Natural killer cell (primary cell): Measurements from ENCODE around the gene ZNF594. TPM values are rescaled to one million over a fixed set of nuclear protein-coding genes. Genes with fewer than 3 reads are reported as not detected.
"Not testable (repeated sequence)": the region's sequence is repeated elsewhere in the genome, so short reads cannot be mapped to it uniquely, and the experiment has no call there.

Experiments
- ATAC-seq, 3 donors: fragments of 150-1000 bp in 2 of 3; fragments of 200-7000 bp in 1 of 3; cut with Tn5 transposase; 1 replicate in 1 of 3; 2 replicates in 2 of 3; pipeline ENCODE4 v1.10.0; 2021; ENCODE audit warnings: mild to moderate bottlenecking in 2 of 3, moderate library complexity in 2 of 3
- DNase-seq, 2 donors: peaks; one replicate each; pipeline versions ENCODE4 v3.0.0 to v3.0.0-alpha.2; 2013 to 2021; ENCODE audit warnings: mixed read lengths in 1 of 2
- H3K27ac ChIP-seq: one replicate; pipeline ENCODE4 v1.5.1; 2013; ENCODE audit warnings: mild to moderate bottlenecking, low read length
- H3K27me3 ChIP-seq: one replicate; pipeline ENCODE4 v1.6.1; 2013; ENCODE audit warnings: low read length; ENCODE audit not compliant: control insufficient read depth, insufficient read depth
- H3K36me3 ChIP-seq: one replicate; pipeline ENCODE4 v1.6.1; 2013; ENCODE audit warnings: low read length; ENCODE audit not compliant: control insufficient read depth, insufficient read depth
- H3K4me1 ChIP-seq: one replicate; pipeline ENCODE4 v1.6.1; 2013; ENCODE audit warnings: low read length; ENCODE audit not compliant: control insufficient read depth, insufficient read depth
- H3K4me3 ChIP-seq: one replicate; pipeline ENCODE4 v1.5.1; 2013; ENCODE audit warnings: low read length
- H3K9me3 ChIP-seq: one replicate; pipeline ENCODE4 v1.6.1; 2013; ENCODE audit warnings: low read length; ENCODE audit not compliant: control insufficient read depth, insufficient read depth
- H3K27ac Mint-ChIP-seq, 2 donors: one replicate each; pipeline ENCODE4 v1.8.0; 2022; ENCODE audit warnings: mild to moderate bottlenecking in 2 of 2, mixed read lengths in 2 of 2, moderate library complexity in 1 of 2
- H3K27me3 Mint-ChIP-seq, 2 donors: one replicate each; pipeline ENCODE4 v1.8.0; 2022; ENCODE audit warnings: low read depth in 2 of 2, mixed read lengths in 2 of 2
- H3K36me3 Mint-ChIP-seq: one replicate; pipeline ENCODE4 v1.8.0; 2022; ENCODE audit warnings: mixed read lengths
- H3K4me1 Mint-ChIP-seq, 2 donors: one replicate each; pipeline ENCODE4 v1.8.0; 2022; ENCODE audit warnings: mixed read lengths in 2 of 2
- H3K4me3 Mint-ChIP-seq: one replicate; pipeline ENCODE4 v1.8.0; 2022; ENCODE audit warnings: mild to moderate bottlenecking, moderate library complexity, mixed read lengths
- H3K9me3 Mint-ChIP-seq, 2 donors: one replicate each; pipeline ENCODE4 v1.8.0; 2022; ENCODE audit warnings: mixed read lengths in 2 of 2
- CTCF ChIP-seq: fragments of 200-600 bp; IDR thresholded peaks from one replicate; pipeline ENCODE4 v1.8.0; 2022; ENCODE audit warnings: antibody characterized with exemption
- WGBS: methylation state at CpG from one replicate; pipeline ENCODE4 v1.1.7; 2013; ENCODE audit warnings: missing lambda C conversion rate; ENCODE audit not compliant: insufficient coverage; 5-methylcytosine and 5-hydroxymethylcytosine counted together
- intact Hi-C: fragments of 100-400 bp; cut with micrococcal nuclease; formaldehyde crosslinking; loops from one replicate; pipeline ENCODE4 v1.14.2; 2022
- total RNA-seq, 4 donors: library from RNA; stranded (reverse); fragments of 120-200 nt in 1 of 4; gene quantifications; one replicate each; pipeline versions ENCODE4 v1.2.3 to v1.2.4, GENCODE V29; 2013 to 2022

The ZNF594 gene
- total RNA-seq, 3 donors from 2014 or later (not counting 1 experiment from before 2014, with no cell fraction given) = 5.1 to 7.9 (median 6.1) TPM

GRCh38 chr17:5182597-5183409 lies 8.9 kb downstream of the ZNF594 start:
- no peak for ATAC-seq
- no peak overlapping the region for H3K4me3 ChIP-seq
- intact Hi-C loops = loop anchor here (5.0 kb wide), 1 partner anchor 331 kb away; no protein-coding TSS in a partner anchor
- TF ChIP-seq CTCF = no peak
- peak overlapping the region in 1 of 2 donors; percentile 87 for H3K27ac Mint-ChIP-seq
- H3K9me3 ChIP-seq = peaks cover 72% of the 10 kb centered on the region
- H3K4me1 Mint-ChIP-seq = peaks cover 27 to 36% of the 10 kb centered on the region in 2 donors
- H3K36me3 ChIP-seq = no peaks in the 10 kb centered on the region
- peaks cover 48% of the 10 kb centered on the region for H3K36me3 Mint-ChIP-seq
- H3K4me1 ChIP-seq = peaks cover 13% of the 10 kb centered on the region
- WGBS = 100% methylated on average over 3 of the region's 6 CpGs
- peaks cover 10 to 21% of the 10 kb centered on the region in 2 donors for H3K9me3 Mint-ChIP-seq
- peak overlapping the region; percentile 37 for H3K4me3 Mint-ChIP-seq
- no peaks in the 10 kb centered on the region for H3K27me3 ChIP-seq
- H3K27me3 Mint-ChIP-seq = no peaks in the 10 kb centered on the region
- H3K27ac ChIP-seq = no peak overlapping the region
- no peak for DNase-seq

GRCh38 chr17:5181509-5182305 lies 10.0 kb downstream of the ZNF594 start:
- Histone ChIP-seq H3K4me3 (no peak overlapping the region), H3K27me3 (no peaks in the 10 kb centered on the region), H3K4me1 (peaks cover 13% of the 10 kb centered on the region), H3K27ac (no peak overlapping the region), H3K36me3 (no peaks in the 10 kb centered on the region), H3K9me3 (peaks cover 80% of the 10 kb centered on the region)
- 100% methylated on average over 2 of the region's 10 CpGs for WGBS
- H3K4me3 Mint-ChIP-seq = no peak overlapping the region
- TF ChIP-seq CTCF = no peak
- peak overlapping the region in 1 of 2 donors; percentile 51 for H3K27ac Mint-ChIP-seq
- no peak for DNase-seq
- intact Hi-C loops = loop anchor here (5.0 kb wide), 1 partner anchor 329 kb away; no protein-coding TSS in a partner anchor
- H3K36me3 Mint-ChIP-seq = peaks cover 43% of the 10 kb centered on the region
- H3K4me1 Mint-ChIP-seq = peaks cover 22 to 32% of the 10 kb centered on the region in 2 donors
- ATAC-seq = no peak
- peaks cover 6 to 19% of the 10 kb centered on the region in 2 donors for H3K9me3 Mint-ChIP-seq
- no peaks in the 10 kb centered on the region for H3K27me3 Mint-ChIP-seq

GRCh38 chr17:5179003-5179402 lies 12.7 kb downstream of the ZNF594 start:
- peaks cover 3 to 11% of the 10 kb centered on the region in 2 donors for H3K4me1 Mint-ChIP-seq
- H3K36me3 Mint-ChIP-seq = peaks cover 54% of the 10 kb centered on the region
- TF ChIP-seq CTCF = no peak
- no peak overlapping the region for H3K27ac Mint-ChIP-seq
- no peak for DNase-seq
- H3K4me3 ChIP-seq = no peak overlapping the region
- H3K27me3 Mint-ChIP-seq = no peaks in the 10 kb centered on the region
- 99% methylated on average over 12 of the region's 12 CpGs for WGBS
- no peak overlapping the region for H3K27ac ChIP-seq
- no peak overlapping the region for H3K4me3 Mint-ChIP-seq
- H3K36me3 ChIP-seq = no peaks in the 10 kb centered on the region
- intact Hi-C loops = no loop called here
- H3K9me3 Mint-ChIP-seq = peaks cover 5 to 18% of the 10 kb centered on the region in 2 donors
- H3K9me3 ChIP-seq = peaks cover 74% of the 10 kb centered on the region
- peaks cover under 1% of the 10 kb centered on the region for H3K4me1 ChIP-seq
- H3K27me3 ChIP-seq = no peaks in the 10 kb centered on the region
- no peak for ATAC-seq

GRCh38 chr17:5175027-5175426 lies 16.6 kb downstream of the ZNF594 start:
- H3K4me3 Mint-ChIP-seq, H3K27ac Mint-ChIP-seq, ATAC-seq, H3K27me3 Mint-ChIP-seq, DNase-seq, H3K27me3 ChIP-seq, H3K27ac ChIP-seq, intact Hi-C loops, H3K4me3 ChIP-seq, H3K36me3 ChIP-seq, H3K4me1 ChIP-seq, H3K4me1 Mint-ChIP-seq: not testable (repeated sequence)
- peaks cover 20% of the 10 kb centered on the region for H3K36me3 Mint-ChIP-seq
- H3K9me3 ChIP-seq = peaks cover 40% of the 10 kb centered on the region
- 90% methylated on average over 7 of the region's 7 CpGs for WGBS
- H3K9me3 Mint-ChIP-seq = peaks cover 2 to 11% of the 10 kb centered on the region in 2 donors

- H3K27ac Mint-ChIP-seq, H3K4me3 Mint-ChIP-seq, H3K36me3 Mint-ChIP-seq, H3K27me3 ChIP-seq, DNase-seq, H3K9me3 ChIP-seq, H3K4me3 ChIP-seq, H3K4me1 Mint-ChIP-seq, ATAC-seq, H3K4me1 ChIP-seq, H3K9me3 Mint-ChIP-seq, H3K27me3 Mint-ChIP-seq, H3K36me3 ChIP-seq, intact Hi-C loops: not testable (repeated sequence)
- WGBS = 19% methylated on average over 3 of the region's 7 CpGs
- H3K27ac ChIP-seq = peak overlapping the region; percentile 25
Measured at GRCh38 chr17:5165791-5166564, 25.7 kb downstream of the ZNF594 start.
